GM19035 (cell line): ENCODE data around the gene DOP1A.
"Not testable (repeated sequence)": the region's sequence is repeated elsewhere in the genome, so short reads cannot be mapped to it uniquely, and the experiment has no call there.

Experiments used
- ATAC-seq: cut with Tn5 transposase; IDR thresholded peaks from one replicate; pipeline ENCODE4 v1.9.1; 2021; ENCODE audit not compliant: unreplicated experiment

Gene DOP1A

DNA sequence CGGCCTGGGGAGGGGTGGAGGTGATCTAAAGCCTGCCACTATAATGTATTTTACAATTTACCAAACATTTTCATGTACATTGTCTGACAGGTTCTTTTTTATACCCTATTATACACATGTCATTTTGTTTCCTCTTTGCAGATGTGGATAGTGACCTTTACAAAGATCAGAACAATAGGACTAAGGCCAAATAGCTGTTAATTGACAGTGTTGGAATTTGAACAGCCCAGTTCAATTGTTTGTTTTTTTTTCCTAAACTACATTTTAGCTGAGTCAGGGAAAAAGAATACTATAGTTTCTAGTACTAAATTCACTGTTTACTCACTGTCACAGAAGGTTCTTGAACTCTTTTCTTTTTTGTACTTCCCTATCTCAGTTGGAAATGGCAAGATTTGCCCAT lies 85.4 kb downstream of the DOP1A start:
- no peak for ATAC-seq

DNA sequence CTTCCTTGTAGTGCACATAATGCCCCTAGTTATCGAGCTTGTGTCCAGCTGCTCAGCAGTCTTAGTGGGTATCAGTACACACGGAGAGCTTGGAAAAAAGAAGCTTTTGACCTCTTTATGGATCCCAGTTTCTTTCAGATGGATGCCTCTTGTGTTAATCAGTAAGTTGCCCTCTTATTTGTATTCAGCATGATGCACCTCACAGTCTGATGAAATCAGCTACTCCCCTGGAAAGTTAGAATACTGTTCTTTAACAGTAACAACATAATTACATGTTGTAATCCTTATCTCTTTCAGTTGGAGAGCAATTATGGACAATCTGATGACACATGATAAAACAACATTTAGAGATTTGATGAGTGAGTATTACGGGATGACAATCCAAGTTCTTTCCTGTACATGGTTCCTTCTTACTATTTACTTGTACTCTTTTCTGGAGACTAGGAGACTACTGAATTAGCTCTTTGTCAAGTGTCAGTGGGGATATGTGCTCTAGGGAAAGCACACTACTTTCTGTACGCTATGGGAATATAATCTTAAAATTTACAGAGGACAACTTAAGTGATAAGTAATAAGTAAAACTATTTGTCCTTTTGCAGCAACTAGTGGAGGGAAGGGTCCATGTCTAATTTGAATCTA lies 86.5 kb downstream of the DOP1A start:
- no peak for ATAC-seq

- ATAC-seq: no peak
Measured at GRCh38 chr6:83155794-83156193, 88.3 kb downstream of the DOP1A start.

DNA sequence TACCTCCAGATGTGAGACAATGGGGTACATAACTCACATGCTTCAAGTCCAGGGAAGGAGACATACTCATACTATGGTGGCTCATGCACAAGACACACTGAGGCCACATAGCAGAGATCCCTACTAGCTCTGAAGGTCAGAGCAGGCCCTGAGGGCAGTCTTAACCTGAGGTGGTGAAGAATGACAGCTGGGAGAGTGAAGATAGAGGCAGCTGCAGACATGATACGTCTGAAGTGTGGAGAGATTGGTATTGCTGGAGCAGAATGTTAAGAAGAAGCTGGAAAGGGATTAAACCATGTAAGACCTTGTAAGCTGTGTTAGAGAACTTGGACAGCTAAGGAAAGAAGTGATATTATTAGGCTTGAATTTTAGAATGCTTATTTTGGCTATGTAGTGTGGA lies 92.7 kb downstream of the DOP1A start:
- no peak for ATAC-seq

GRCh38 chr6:83167726-83168278 lies 100.3 kb downstream of the DOP1A start:
- ATAC-seq: no peak

DNA sequence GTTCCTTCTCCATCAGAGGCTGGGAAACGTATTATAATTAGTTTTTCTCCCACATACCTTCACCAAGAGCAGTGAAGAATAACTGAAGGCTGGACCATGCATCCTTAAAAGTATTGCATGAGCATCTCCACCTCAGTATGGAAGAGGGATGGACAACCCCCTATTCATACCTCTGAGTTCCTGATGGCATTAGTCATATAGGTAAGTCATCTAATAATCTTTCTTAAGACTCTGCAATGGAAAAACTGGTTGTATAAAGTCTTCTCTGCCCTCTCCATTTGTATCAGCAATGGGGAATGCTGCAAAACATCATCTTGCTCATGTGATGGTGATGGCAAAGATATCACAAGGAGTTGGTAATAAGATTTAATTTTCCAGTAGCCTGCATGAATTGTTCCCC lies 101.1 kb downstream of the DOP1A start:
- ATAC-seq: no peak

GRCh38 chr6:83169106-83169505 lies 101.6 kb downstream of the DOP1A start:
- ATAC-seq: no peak

- ATAC-seq: no peak
Measured at GRCh38 chr6:83169511-83169910, 102.0 kb downstream of the DOP1A start.

GRCh38 chr6:83176246-83176645 lies 108.8 kb downstream of the DOP1A start:
- no peak for ATAC-seq

- no peak for ATAC-seq
Measured at GRCh38 chr6:83180426-83180950, 113.0 kb downstream of the DOP1A start.

DNA sequence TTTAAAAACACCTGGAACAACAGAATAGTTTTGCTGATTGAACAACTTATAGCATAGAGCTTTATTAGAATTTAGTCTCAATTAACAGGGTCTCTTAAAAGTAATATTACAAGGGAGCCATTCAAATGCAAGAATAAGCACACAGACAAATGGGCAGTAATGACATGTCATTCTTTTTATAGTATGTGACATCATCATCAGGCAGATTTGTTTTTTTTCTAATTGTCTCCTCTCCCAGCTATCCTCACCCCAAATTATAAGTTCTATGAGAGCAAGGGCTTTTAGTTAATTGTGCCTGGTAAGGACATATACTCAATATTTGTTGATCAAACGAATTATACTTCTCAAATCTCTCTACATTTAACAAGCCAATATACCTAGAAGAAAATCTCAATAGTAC lies 114.6 kb downstream of the DOP1A start:
- no peak for ATAC-seq

- no peak for ATAC-seq
Measured at GRCh38 chr6:83183082-83183828, 115.8 kb downstream of the DOP1A start.

DNA sequence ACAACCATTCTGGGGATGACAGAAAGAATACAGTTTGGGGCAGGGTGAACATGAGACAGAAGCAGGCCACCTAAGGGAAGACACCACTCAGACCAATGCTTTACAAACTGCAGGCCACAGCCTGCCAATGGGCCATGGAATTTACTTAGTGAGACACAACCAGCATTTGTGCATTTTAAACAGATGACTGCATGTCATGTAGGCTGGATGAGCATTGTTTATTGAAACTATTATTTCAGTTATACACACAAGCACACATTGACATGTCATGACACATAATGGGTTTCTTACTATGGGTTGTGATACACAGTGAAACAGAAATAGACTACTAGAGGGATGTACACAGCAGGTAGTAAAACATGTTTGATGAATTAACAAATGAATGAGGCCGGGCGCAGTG lies 117.6 kb downstream of the DOP1A start:
- ATAC-seq: no peak

GRCh38 chr6:83188501-83188900 lies 121.0 kb downstream of the DOP1A start:
- no peak for ATAC-seq

DNA sequence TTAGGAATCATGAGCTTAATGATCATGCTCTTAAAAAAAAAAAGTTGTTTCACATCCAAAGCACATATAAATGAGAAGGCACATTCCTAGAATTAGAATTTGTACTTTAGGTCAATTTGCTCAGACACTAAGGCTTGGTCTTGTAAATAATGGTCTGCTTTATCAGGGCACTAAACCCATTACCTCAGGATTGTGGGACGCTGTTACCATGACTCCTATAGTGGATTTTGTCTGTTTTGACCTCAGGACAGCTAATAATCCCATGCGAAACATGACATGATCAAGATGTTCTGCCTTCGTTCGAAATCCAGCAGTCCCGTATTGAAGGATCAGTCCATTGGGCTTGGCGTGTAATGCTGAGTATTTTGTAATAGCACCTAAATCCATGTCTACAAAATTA lies 123.2 kb downstream of the DOP1A start:
- ATAC-seq: no peak

DNA sequence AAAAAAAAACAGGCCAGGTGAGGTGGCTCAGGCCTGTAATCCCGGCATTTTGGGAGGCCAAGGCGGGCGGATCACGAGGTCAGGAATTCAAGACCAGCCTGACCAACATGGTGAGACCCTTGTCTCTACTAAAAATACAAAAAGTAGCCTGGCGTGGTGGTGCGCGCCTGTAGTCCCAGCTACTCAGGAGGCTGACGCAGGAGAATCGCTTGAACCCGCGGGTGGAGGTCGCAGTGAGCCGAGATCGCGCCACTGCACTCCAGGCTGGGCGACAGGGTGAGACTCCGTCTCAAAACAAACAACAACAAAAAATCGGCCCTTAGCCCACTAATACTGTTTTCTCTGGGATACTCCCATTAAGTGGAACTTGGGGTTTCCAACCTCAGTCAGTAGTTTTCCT lies 124.5 kb downstream of the DOP1A start:
- not testable (repeated sequence) for ATAC-seq

GRCh38 chr6:83192456-83192855 lies 125.0 kb downstream of the DOP1A start:
- no peak for ATAC-seq

GRCh38 chr6:83192871-83193746 lies 125.6 kb downstream of the DOP1A start, which contains the start of the genes PGM3 and RWDD2A:
Gene PGM3 (minus strand): TSS chr6:83193265. CDS start chr6:83191012, 2,253 bp downstream.
Gene RWDD2A (plus strand): TSS chr6:83193357. CDS start chr6:83194452, 1,095 bp downstream.
- peak; percentile 97 for ATAC-seq

- ATAC-seq: peak; percentile 28
Measured at GRCh38 chr6:83193747-83194566, 126.5 kb downstream of the DOP1A start.
